ENCODE measurements around the gene CCDC120. TPM values are rescaled to one million over a fixed set of nuclear protein-coding genes. Genes with fewer than 3 reads are reported as not detected.

CCDC120 gene
- total and polyA plus RNA-seq, 9 of the 15 experiments (the other 6 are each of a cell fraction or from before 2014, with no cell fraction given) = 0.13 to 3.6 (median 0.54) TPM

GRCh38 chrX:49043220-49043986 lies 15.4 kb upstream of the CCDC120 start, which contains the start of gene TFE3 (continued):
- no peak for TF ChIP-seq ESRRB (CRISPR knock-in tag; IDR thresholded peaks at IDR 0.05; ENCODE audit: borderline replicate concordance)
- TF ChIP-seq BCOR (IDR thresholded peaks at IDR 0.05) = peak; percentile 85
- no peak for TF ChIP-seq E2F5 (CRISPR knock-in tag; IDR thresholded peaks at IDR 0.05)
- no peak for TF ChIP-seq ZFP1 (CRISPR knock-in tag; IDR thresholded peaks at IDR 0.05)
- TF ChIP-seq POLR2A (conservative IDR thresholded peaks at IDR 0.05) = no peak; the same call in 1 of the 2 replicates
- peak; percentile 51 for TF ChIP-seq CXXC5 (CRISPR knock-in tag; IDR thresholded peaks at IDR 0.05)
- no peak for TF ChIP-seq ZNF431 (CRISPR knock-in tag; IDR thresholded peaks at IDR 0.05)
- peak; percentile 18; the same call in 1 of the 2 replicates for TF ChIP-seq NCOA1 (IDR thresholded peaks at IDR 0.05; ENCODE audit: low read depth)
- TF ChIP-seq SOX6 (IDR thresholded peaks at IDR 0.05) = peak; percentile 39; the same call in 1 of the 2 replicates
- no peak for TF ChIP-seq ZNF696 (CRISPR knock-in tag; conservative IDR thresholded peaks at IDR 0.05)
- peak; percentile 93 for TF ChIP-seq RBM25 (IDR thresholded peaks at IDR 0.05; ENCODE audit: low read depth, low read length, severe bottlenecking)
- TF ChIP-seq MTA1 (IDR thresholded peaks at IDR 0.05; ENCODE audit: borderline replicate concordance) = peak; percentile 66; the same call in 1 of the 2 replicates
- TF ChIP-seq RAD51 (IDR thresholded peaks at IDR 0.05; ENCODE audit: borderline replicate concordance, low read depth) = no peak
- TF ChIP-seq ATF1 (CRISPR knock-in tag; IDR thresholded peaks at IDR 0.05) = peak; percentile 41; the same call in 1 of the 2 replicates
- TF ChIP-seq ATF1 (tag; IDR thresholded peaks at IDR 0.05) = peak; percentile 85
- peak; percentile 94 for TF ChIP-seq EGR1 (conservative IDR thresholded peaks at IDR 0.05)
- TF ChIP-seq FOXM1 (IDR thresholded peaks at IDR 0.05; ENCODE audit: low read depth) = no peak
- no peak for TF ChIP-seq FOXM1 (CRISPR knock-in tag; IDR thresholded peaks at IDR 0.05; ENCODE audit: low read depth)
- TF ChIP-seq ZNF57 (CRISPR knock-in tag; IDR thresholded peaks at IDR 0.05) = no peak
- TF ChIP-seq ZSCAN32 (CRISPR knock-in tag; IDR thresholded peaks at IDR 0.05) = no peak
- TF ChIP-seq DDX20 (tag; IDR thresholded peaks at IDR 0.05; ENCODE audit: low read depth) = no peak
- TF ChIP-seq MYC (IDR thresholded peaks at IDR 0.05; ENCODE audit: low read depth, low read length) = peak; percentile 31; the same call in 1 of the 2 replicates
- no peak for TF ChIP-seq MYC (CRISPR knock-in tag; IDR thresholded peaks at IDR 0.05; ENCODE audit: borderline replicate concordance, low read depth)
- TF ChIP-seq FOXP4 (CRISPR knock-in tag; IDR thresholded peaks at IDR 0.05; ENCODE audit: borderline replicate concordance) = no peak
- TF ChIP-seq C11orf30 (IDR thresholded peaks at IDR 0.05; ENCODE audit: low read depth) = peak; percentile 28; the same call in 1 of the 2 replicates
- no peak for TF ChIP-seq CHD4 (IDR thresholded peaks at IDR 0.05; ENCODE audit: insufficient read depth, insufficient replicate concordance, low read depth, low read length, poor library complexity, severe bottlenecking)
- TF ChIP-seq POLR3A (IDR thresholded peaks at IDR 0.05; ENCODE audit: borderline replicate concordance, extremely low read depth, insufficient read depth, insufficient read length) = no peak
